LNCAP (cell line): ENCODE data around the gene SUFU.

ENCODE experiments used
- CTCF ChIP-seq: fragments of 450-650 bp; IDR thresholded peaks from 2 replicates; pipeline ENCODE4 v1.5.1; 2017; ENCODE audit warnings: mild to moderate bottlenecking

The SUFU gene

GRCh38 chr10:102463983-102464382 lies 39.8 kb upstream of the SUFU start:
- no peak for TF ChIP-seq CTCF

- TF ChIP-seq CTCF, result no peak
Observed at GRCh38 chr10:102465466-102465865, 38.3 kb upstream of the SUFU start.

- no peak for TF ChIP-seq CTCF
Observed at GRCh38 chr10:102467318-102467717, 36.5 kb upstream of the SUFU start.

GRCh38 chr10:102467971-102468438 lies 35.8 kb upstream of the SUFU start:
- no peak for TF ChIP-seq CTCF

- TF ChIP-seq CTCF, result no peak
Observed at GRCh38 chr10:102468683-102469082, 35.1 kb upstream of the SUFU start.

- no peak for TF ChIP-seq CTCF
Observed at GRCh38 chr10:102470579-102471546, 32.9 kb upstream of the SUFU start.

GRCh38 chr10:102473445-102474331 lies 30.1 kb upstream of the SUFU start:
- no peak for TF ChIP-seq CTCF
